Pancreas (tissue), 10 donors: ENCODE data around the gene COPZ2. TPM values are rescaled to one million over a fixed set of nuclear protein-coding genes. Genes with fewer than 3 reads are reported as not detected.

Source experiments
- ATAC-seq, 4 donors: fragments of 200-7000 bp; cut with Tn5 transposase; one replicate each; pipeline versions ENCODE4 v1.8.0 to v1.9.1; 2020; ENCODE audit warnings: mild to moderate bottlenecking in 4 of 4, moderate library complexity in 4 of 4
- DNase-seq, 6 donors: peaks; one replicate each; pipeline ENCODE4 v3.0.0-alpha.2; 2020
- FAIRE-seq: peaks from 2 replicates; lab custom pipeline; 2012; peaks lifted over from hg19 to GRCh38; lab: Jason Lieb, UNC
- H3K27ac ChIP-seq, 4 donors: fragments of 200-600 bp; sonication (generic); 1 replicate in 3 of 4; 2 replicates in 1 of 4; pipeline versions ENCODE4 v1.5.0 to v1.8.0; 2020
- H3K27me3 ChIP-seq, 4 donors: fragments of 200-600 bp; one replicate each; pipeline ENCODE4 v1.8.0; 2021
- H3K36me3 ChIP-seq, 3 donors: fragments of 200-600 bp; sonication (generic) in 1 of 3; one replicate each; pipeline versions ENCODE4 v1.5.0 to v1.8.0; 2020 to 2021
- H3K4me1 ChIP-seq, 3 donors: fragments of 200-600 bp; one replicate each; pipeline ENCODE4 v1.8.0; 2021
- H3K4me3 ChIP-seq, 4 donors: fragments of 200-600 bp; sonication (generic) in 2 of 4; one replicate each; pipeline versions ENCODE4 v1.5.0 to v1.8.0; 2020 to 2021
- H3K9me3 ChIP-seq, 4 donors: fragments of 200-600 bp; one replicate each; pipeline ENCODE4 v1.8.0; 2021
- WGBS, 2 donors: extraction: QIAGEN DNeasy Blood & Tissue Kit; methylation state at CpG; one replicate each; pipeline ENCODE4 v1.1.7; 2013; 5-methylcytosine and 5-hydroxymethylcytosine counted together
- intact Hi-C, 3 donors: fragments of 100-400 bp; cut with DNase I; formaldehyde crosslinking; loops; one replicate each; pipeline versions ENCODE4 v1.11.1 to v1.14.2; 2022
- polyA plus RNA-seq, 2 donors: library from polyadenylated mRNA; stranded (reverse); fragments of 200-250 nt; gene quantifications; one replicate each; pipeline ENCODE4 v1.2.3, GENCODE V29; 2013
- total RNA-seq, 6 donors: library from RNA; stranded (reverse); fragmentation: NEBNext Ultra II Directional in 4 of 6; extraction: Animal tissue kit (Norgen Biotek cat#: 25700) in 4 of 6; gene quantifications; one replicate each; pipeline versions ENCODE4 v1.2.1 to v1.2.4, GENCODE V29; 2021 to 2023
- TF ChIP-seq, protein P1 (sequence below), 4 donors: fragments of 200-600 bp; sonication (generic) in 3 of 4; IDR thresholded peaks; one replicate each; pipeline versions ENCODE4 v1.5.0 to v1.8.0; 2021; ENCODE audit warnings: antibody characterized with exemption in 4 of 4
- donor health status: healthy with polysubstance abuse.
- donor health status: DM: no; HTN: no; CAD: no; lungs with moderate emphysema.
- donor health status: DM: no; HTN: no; CAD: no.
- donor health status: control.
- donor health status: control.
- donor health status: Bipolar disorder and iron deficiency.
- donor health status: DM: yes; HTN: yes; CAD: no.
- donor health status: DM: no; HTN: no; CAD: no.
- donor health status: DM: no; HTN: no; CAD: no.
- donor health status: DM: yes; HTN: yes; CAD: no.

Gene COPZ2
- total and polyA plus RNA-seq, 8 donors: 6.3 to 10.8 (median 9.3) TPM

DNA sequence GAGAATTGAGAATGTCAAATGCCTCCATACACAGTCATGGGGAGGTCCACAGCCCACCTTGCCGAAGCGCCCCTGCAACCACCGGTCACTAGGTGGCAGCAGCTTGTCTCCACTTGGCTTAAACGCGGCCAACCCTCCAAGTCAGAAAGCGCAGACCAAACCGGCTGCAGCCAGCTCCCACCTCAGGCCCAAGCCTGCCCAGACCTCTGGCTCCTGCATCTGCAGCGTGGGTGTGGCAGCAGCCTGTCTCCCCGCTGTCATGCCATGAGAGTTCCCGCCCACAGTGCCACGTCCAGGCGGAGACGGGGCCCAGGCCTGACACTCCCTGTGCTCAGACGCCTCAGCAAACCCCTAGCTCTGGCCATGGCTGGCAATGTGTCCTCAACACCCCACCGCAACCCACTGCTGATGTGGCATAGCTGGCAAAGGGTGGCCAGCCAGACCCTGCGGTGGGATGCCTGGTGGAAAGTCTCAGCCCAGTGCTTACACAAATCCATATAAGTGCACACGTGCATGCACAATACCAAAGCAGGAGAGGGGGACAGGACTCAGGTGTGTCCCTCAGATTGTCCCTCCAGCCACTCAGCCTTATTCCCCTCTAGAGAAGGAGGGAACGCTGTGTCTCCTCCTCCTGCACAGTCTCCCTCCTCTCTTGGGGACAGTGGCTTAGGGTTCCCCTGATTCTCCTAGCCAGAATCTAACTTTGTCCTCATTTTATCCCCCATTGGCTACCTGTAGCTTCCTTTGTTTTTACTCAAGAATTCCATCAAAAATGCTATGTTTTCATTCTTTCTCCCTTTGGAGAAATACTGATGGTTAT is 10.9 kb downstream of the COPZ2 start:
- Histone ChIP-seq H3K9me3 (no peaks in the 10 kb centered on the region), H3K4me3 (no peak overlapping the region), H3K27ac (no peak overlapping the region), H3K27me3 (no peaks in the 10 kb centered on the region), H3K4me1 (peaks cover 24 to 30% (median 28%) of the 10 kb centered on the region in 3 donors), H3K36me3 (no peaks in the 10 kb centered on the region)
- FAIRE-seq: no peak
- WGBS, 2 donors: 20 to 22% methylated on average over 17 to 18 of the region's 18 CpGs
- peak; percentile 68 to 92 (median 80) for DNase-seq
- peak; percentile 22 to 59 (median 48) for ATAC-seq
- intact Hi-C loops: loop anchor here in 2 of 3 donors (5.0 kb wide), 2 partner anchors 51 to 106 kb away; no protein-coding TSS in a partner anchor
- TF ChIP-seq, protein P1, sequence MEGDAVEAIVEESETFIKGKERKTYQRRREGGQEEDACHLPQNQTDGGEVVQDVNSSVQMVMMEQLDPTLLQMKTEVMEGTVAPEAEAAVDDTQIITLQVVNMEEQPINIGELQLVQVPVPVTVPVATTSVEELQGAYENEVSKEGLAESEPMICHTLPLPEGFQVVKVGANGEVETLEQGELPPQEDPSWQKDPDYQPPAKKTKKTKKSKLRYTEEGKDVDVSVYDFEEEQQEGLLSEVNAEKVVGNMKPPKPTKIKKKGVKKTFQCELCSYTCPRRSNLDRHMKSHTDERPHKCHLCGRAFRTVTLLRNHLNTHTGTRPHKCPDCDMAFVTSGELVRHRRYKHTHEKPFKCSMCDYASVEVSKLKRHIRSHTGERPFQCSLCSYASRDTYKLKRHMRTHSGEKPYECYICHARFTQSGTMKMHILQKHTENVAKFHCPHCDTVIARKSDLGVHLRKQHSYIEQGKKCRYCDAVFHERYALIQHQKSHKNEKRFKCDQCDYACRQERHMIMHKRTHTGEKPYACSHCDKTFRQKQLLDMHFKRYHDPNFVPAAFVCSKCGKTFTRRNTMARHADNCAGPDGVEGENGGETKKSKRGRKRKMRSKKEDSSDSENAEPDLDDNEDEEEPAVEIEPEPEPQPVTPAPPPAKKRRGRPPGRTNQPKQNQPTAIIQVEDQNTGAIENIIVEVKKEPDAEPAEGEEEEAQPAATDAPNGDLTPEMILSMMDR (IDR thresholded peaks at IDR 0.05): peak; percentile 58 to 75 (median 68)

DNA sequence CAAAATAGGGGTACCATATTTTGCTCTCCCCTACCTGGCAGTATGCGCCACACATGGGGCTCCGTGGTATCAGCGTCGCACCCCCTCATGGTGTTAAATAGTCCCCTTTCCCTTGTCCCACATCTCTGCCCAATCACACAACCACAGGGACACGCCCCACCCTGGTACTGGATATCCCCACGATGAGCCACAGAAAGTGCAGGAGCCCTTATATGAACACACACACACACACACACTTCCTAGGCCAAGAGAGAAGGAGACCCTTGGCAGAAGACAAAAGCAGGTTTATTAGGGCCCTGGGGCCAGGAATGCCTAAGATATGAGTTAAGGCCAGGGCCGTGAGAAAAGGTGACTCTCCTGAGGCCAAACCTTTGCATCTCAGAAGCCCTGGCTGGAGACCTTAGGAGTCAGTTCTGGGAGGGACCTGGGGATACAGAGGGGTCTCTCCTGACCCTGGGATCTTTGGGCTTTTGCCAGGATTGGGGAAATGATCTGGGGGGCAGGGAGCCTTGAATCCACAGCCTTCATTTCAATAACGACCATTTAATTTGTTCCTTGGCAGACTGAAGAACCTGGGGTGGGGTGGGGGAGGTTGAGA is 11.6 kb downstream of the COPZ2 start:
- H3K36me3 ChIP-seq: no peaks in the 10 kb centered on the region
- H3K27ac ChIP-seq: peak overlapping the region in 2 of 4 donors; percentile 44 to 71
- 25 to 33% methylated on average over 8 of the region's 8 CpGs for WGBS, 2 donors
- TF ChIP-seq, protein P1 (IDR thresholded peaks at IDR 0.05): no peak
- no peak for ATAC-seq
- peaks cover 24 to 30% (median 28%) of the 10 kb centered on the region in 3 donors for H3K4me1 ChIP-seq
- FAIRE-seq: no peak
- H3K9me3 ChIP-seq: no peaks in the 10 kb centered on the region
- peak in 3 of 6 donors; percentile 14 to 38 (median 33) for DNase-seq
- intact Hi-C loops: loop anchor here in 2 of 3 donors (5.0 kb wide), 2 partner anchors 51 to 106 kb away; no protein-coding TSS in a partner anchor
- H3K27me3 ChIP-seq: no peaks in the 10 kb centered on the region
- peak overlapping the region in 3 of 4 donors; percentile 9 to 53 (median 28) for H3K4me3 ChIP-seq

DNA sequence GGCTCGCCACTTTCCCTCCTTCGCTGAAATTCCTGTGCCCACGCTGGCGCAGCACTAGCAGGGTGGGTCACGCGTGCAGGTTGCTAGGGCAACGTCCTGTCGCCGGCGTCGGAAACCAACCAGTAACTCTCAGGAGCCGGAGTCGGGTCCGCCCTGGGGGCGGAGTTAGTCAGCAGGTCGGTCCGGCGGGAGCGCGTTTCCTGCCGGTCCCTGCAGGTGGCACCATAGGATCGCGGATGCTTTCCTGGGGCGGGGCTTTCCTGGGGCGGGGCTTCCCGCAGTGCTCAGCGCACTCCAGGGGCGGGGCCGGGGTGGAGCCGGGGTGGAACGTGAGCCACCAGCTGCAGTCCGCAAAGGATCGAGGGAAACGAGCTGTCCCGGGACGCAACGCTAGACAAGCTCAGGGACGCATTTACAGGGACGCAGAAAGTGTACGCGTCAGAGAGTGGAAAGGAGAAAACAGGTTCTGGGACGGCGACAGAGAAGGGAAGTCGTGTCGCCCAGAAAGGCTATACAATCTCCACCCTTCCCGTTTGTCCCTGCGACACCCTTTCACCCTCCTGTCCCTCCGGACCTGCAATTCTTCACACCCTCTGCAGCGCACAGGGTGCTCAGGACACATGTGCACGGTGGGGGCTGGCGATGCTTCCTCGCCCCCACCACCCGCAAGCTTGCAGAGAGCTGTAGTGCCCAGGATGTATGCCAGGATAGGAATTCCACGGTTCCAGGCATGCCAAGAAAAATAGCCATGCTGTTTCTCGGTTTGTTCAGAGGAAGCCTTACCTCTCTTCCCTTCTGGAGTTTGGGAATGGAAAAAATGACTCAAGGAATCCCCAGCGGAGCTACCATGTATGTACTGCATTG is 12.3 kb downstream of the COPZ2 start:
- DNase-seq (peak; percentile 94 to 99 (median 99)), FAIRE-seq (no peak), ATAC-seq (peak; percentile 81 to 91 (median 86))
- Histone ChIP-seq H3K9me3 (no peaks in the 10 kb centered on the region), H3K4me1 (peaks cover 24 to 30% (median 28%) of the 10 kb centered on the region in 3 donors), H3K36me3 (no peaks in the 10 kb centered on the region), H3K27ac (peak overlapping the region; percentile 6 to 71 (median 42)), H3K4me3 (peak overlapping the region in 3 of 4 donors; percentile 9 to 53 (median 37)), H3K27me3 (no peaks in the 10 kb centered on the region)
- 0 to 1% methylated on average over 47 to 56 of the region's 56 CpGs for WGBS, 2 donors
- intact Hi-C loops: loop anchor here in 2 of 3 donors (5.0 kb wide), 2 partner anchors 52 to 107 kb away; no protein-coding TSS in a partner anchor
- TF ChIP-seq, protein P1 (IDR thresholded peaks at IDR 0.05): peak; percentile 60 to 75 (median 68)

DNA sequence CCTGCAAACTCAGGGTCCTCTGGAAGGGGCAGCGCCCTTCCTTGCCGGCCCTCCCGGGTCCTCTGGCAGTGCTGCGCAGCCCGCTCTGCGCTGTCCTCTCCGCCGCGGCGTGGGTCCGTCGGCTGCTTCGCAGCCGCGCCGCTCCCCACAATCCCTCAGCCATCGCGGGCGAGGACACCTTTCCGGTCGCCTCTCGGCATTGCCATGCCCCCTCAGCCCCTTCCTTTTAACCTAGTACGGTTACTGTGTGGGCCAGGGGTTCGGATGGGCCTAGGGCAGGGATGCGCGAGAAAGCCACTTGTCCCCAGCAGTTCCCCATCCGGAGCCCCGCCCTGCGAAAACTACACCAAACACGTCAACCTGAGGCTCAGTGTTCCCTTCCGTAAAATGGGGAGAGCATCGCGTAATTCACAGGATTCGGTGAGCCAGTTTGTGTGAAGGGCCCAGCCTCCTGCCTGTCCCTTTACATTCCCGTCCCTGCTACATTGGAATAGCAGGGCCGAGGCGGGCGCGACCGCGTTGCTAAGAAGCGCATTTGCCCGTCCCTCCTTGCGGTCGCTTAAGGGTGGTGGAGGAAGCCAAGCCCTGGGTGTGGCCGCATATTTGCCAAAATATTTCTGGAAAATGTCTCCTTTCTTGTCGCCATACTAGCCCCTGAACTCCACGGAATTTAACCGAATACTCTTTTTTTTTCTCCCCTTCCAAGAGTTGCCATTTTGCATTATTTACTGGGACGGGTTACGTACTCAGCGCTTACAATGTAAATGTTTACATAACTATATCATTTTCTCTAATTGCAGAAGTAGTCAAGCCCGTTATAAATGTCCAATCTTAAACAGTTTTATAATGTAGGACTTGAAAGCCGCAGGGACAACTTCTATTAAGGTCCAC is 13.2 kb downstream of the COPZ2 start:
- intact Hi-C loops: loop anchor here in 2 of 3 donors (5.0 kb wide), 3 partner anchors 53 to 182 kb away; partner anchors contain the start of gene SCRN2 (in 1 of the 2)
- FAIRE-seq (no peak), ATAC-seq (peak; percentile 0 to 26 (median 5)), DNase-seq (peak in 4 of 6 donors; percentile 38 to 69 (median 56))
- H3K9me3 ChIP-seq: no peaks in the 10 kb centered on the region
- H3K4me3 ChIP-seq: peak overlapping the region; percentile 18 to 53 (median 32)
- H3K27ac ChIP-seq: peak overlapping the region; percentile 63 to 86 (median 76)
- 2 to 3% methylated on average over 51 to 54 of the region's 54 CpGs for WGBS, 2 donors
- no peaks in the 10 kb centered on the region for H3K36me3 ChIP-seq
- H3K4me1 ChIP-seq: peaks cover 24 to 30% (median 28%) of the 10 kb centered on the region in 3 donors
- H3K27me3 ChIP-seq: no peaks in the 10 kb centered on the region
- TF ChIP-seq, protein P1 (IDR thresholded peaks at IDR 0.05): no peak
